HG02973 (cell line): ENCODE measurements around the gene SDK1.
"Not testable (repeated sequence)": the region's sequence is repeated elsewhere in the genome, so short reads cannot be mapped to it uniquely, and the experiment has no call there.

Experiments
- ATAC-seq: cut with Tn5 transposase; IDR thresholded peaks from one replicate; pipeline ENCODE4 v1.9.1; 2021; ENCODE audit warnings: moderate library complexity; ENCODE audit not compliant: unreplicated experiment

The SDK1 gene

DNA sequence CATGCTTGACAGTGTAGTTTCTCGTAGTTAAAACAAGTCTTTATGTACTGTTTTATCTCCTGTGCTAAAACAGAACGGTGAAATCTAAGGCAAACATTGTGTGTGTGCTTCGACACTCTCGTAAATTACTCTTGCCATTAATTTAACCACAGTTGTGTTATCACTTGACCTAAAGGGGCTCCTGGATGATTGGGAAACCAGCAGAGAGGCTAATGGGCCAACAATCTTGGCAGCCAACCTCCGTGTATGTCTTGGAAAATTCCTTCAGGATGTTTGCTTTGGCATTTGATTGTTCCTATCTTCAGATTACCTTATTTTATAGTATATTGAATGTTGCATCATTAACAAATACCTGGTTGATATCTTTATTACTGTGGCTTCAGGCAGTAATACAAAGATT is 409.5 kb downstream of the SDK1 start:
- ATAC-seq: no peak

DNA sequence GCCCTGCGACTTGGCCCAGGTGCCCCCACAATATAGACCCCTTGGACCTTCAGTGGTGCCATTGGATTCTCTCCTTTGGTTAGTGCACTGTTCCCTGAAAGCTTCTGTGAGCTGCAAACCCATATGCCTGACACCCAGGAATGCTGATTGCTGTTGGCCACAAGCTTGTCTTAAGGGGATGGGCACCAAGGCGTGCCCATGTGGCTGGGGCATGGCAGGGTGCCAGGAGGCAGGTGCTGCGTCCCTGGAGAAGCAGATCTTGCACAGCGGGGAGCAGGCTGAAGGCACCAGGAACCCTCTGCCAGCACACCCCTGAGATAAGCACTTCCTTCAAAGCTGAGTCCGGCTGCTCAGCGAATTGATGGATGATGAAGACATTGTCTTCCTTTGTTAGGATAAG is 411.8 kb downstream of the SDK1 start:
- no peak for ATAC-seq

DNA sequence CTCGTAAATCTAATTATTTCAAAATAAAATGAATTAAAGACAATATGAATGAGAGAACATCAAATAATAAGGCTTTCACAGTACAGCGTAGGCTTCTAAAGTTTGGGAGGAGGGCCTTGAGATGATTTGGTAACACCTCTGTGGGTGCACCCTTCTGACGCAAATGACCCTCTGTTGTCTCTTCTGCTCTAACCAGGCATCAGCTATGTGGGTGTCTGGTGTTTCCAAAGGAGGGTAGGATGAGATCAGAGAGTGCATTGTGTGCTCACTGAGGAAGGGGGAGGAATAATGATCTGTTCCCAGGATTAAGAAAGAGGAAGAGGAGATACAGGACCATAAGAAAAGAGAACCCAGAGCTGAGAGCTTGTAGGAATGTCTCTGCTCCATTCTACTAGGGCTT is 420.4 kb downstream of the SDK1 start:
- no peak for ATAC-seq

DNA sequence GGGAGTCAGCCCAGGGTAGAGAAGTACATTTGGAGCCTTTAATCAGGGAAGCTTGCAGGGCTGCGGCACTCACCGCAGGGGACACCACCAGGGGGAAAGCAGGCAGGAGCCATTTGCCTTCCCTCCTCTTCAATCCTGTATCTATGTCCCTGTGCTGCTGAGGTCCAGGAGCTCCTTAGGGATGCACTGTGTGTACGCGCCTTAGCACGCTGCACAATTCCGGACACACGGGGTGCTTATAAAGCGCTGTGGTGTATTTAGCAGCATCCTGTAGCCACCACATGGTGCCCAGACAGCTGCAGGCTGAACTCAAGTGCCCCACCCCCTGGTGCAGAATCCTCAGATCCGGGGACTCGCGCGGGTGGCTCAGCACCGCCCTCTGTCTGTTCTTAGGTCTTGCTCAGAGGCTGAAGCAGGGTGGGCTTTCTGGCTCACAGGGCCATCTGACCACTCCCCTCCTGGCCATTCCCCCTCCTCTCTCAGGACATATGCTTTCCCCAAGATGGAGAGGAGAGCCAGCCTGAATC is 421.4 kb downstream of the SDK1 start:
- ATAC-seq: no peak

DNA sequence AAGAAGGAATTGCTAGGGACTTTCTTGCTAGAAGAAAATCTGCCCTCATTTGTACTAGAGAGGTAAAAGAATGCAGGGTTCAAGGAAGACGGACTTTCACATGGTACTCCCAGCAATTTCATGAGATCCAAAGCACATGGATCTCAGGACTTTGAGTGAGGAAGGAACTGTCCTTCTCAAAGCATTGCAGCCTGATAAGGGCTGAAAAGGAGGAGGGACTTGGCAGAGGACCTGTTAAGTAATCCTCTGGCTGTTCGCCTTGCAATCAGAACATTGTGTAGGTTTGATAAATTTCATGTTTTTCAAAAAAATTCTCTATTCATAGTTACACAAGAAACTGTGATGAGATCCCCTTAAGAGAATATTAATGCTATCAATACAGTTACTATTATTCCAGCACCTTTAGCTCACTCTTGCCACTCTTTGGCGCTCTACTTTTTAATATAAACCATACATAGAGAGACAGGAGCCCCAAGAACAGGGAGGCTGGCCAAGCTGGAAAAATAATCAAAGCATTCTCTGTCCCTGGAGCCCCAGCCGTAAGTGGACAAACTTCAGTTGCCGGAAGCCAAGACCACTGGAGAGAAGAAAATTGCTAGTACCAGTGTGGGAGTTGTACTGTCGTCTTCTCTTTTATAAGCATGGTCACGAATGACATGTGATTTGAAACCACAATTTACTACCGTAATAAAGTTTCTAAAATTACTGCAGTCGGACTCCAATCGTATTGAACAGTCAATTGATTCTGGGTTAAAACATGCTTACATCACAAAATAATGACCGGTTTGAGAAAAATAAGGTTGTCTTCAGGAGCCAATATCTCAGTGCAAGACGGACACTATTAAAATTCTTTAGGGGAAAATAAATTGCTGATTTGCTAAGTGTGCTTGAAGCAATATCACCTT is 424.4 kb downstream of the SDK1 start:
- ATAC-seq: no peak

DNA sequence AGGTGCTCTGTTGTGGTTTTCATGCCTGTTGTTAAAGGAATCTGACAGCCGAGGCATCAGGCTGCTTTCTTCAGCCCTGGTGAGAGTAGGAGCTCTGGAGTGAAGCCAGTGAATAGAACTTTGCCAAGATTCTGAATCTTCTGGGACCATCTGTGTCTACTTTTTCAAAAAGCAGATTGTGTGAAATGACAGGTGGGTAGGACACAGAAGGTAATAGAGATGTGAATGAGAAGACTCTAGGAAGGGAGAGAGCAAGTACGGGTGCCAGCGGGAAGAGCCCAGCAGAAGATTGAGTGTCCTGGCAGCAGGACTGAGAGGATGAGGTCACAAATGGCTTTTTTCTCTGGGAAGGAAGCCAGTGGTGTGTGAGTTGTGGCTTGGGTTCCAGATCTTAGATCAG is 429.2 kb downstream of the SDK1 start:
- no peak for ATAC-seq

DNA sequence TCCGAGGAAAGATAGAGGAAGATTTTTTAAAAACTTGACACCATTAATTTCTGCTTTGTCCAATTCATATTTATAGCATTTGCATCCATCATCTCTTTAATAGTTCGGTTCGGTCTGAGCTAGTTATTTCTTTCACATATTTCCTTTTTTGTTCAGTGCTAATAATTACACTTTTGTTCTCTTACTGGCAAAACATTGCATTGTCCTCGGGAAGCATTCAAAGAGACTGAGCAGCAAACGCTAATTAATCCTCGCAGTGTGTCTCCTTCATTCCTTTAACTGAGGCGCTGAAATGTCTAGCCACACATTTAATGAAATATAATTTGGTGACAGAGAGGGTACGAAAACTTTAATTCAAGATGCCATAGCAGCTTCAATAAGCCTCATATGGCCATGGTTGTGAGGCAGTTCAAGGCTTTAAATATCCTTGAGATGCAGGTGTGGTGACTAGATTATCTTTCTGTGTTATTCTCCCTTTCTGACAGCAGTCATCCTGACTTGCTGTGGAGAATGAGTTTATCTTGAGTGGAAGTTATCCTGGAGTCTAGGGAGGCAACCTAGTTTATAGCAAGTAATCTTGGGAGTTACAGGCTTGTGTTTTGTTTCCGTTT is 431.4 kb downstream of the SDK1 start:
- no peak for ATAC-seq

DNA sequence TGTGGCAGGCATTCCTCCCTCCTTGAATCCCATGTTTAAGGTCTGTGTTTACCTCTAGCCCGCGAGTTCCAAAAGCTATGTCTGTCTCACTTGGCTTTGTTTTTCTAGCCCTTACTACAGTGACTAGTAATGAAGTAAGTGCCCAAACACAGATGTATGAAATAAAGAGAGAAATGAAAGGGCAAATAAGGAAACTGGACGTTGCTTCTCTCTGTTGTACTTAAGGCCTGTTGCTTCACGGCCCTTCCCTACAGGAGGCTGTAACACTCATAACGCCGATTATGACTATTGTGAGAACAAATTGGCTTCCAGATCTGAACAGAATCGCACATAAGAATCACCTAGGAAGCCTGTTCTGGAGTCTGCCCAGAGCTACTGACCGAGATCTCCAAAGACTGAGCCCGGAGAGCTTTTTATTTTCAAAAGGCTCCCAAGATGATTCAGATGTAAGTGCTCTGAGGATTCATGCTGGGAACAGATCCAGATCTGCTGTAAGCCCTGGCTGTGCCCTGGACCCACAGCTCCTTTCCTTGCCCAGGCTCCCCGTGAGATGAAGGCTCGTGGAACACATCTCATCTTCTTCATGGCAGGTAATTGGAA is 432.6 kb downstream of the SDK1 start:
- no peak for ATAC-seq

DNA sequence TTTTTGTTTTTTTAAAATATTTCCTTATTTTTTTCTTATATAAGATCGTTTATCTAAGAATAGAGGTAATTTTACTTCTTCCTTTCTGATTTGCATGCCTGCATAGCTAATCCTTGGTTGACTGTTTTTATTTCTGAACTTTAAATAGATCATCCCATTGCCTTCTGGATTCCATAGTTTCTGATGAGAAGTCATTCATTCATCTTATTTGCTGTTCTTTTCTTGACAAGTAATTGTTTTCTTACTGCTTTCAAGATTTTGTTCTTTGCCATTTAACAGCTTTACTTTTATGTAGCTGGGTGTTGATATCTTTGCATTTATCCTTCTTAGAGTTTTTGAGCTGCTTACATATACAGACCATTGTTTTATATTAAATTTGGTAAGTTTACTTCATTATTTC is 437.9 kb downstream of the SDK1 start:
- no peak for ATAC-seq

DNA sequence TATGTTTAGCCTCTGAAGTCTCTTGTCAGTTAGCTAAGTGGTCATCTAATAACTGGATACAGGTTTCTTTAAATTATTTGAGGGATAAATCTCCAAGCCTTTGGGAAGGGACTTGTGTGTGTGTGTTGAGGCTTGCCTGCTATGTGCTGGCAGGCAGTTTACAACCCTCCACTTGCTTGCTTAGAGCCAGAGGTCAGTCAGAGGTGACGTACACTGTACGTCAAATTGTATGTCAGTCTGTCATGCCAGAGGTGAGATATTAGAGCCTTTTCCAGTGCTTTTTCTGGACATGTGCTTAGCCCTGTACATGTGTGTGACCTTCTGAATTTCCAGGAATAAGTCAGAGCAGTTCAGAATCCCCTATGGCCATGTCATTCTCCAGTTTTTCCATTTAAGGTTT is 438.9 kb downstream of the SDK1 start:
- ATAC-seq: no peak

DNA sequence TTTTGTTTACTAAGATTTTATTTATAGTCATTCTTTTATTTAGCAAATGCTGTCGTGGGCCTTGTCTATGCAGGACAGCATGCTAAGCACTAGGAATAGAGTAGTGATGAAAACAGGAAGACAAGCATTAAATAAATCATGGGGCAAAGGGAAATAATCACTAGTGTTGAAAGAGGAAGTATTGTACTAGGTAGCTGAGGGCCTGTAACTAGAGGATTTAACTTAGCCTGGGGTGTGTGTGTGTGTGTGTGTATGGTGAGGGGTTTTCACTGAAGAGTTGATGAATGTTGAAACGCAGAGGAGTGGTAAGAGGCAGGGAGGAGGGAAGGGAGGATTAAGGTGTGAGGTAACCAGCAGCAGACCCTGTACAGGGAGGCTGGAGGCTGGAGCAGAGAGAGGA is 446.4 kb downstream of the SDK1 start:
- ATAC-seq: no peak

DNA sequence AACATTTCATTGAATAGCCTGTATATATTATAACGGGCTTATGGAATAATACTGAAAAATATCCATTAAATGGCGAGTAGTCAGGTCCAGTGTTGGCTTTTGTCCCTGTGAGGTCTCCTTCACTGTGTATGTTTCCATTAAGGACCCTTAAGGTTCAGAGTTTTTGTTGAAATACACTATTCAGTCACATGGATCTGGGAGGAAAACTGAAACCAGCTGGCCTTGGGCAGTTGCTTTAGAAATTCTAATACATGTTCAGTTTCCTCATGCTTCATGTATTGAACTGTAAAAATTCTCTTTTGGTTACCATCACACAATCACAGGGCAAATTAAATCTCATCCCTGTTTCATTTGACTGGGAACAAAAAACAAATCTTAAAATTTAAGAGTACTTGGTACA is 447.3 kb downstream of the SDK1 start:
- ATAC-seq: no peak

DNA sequence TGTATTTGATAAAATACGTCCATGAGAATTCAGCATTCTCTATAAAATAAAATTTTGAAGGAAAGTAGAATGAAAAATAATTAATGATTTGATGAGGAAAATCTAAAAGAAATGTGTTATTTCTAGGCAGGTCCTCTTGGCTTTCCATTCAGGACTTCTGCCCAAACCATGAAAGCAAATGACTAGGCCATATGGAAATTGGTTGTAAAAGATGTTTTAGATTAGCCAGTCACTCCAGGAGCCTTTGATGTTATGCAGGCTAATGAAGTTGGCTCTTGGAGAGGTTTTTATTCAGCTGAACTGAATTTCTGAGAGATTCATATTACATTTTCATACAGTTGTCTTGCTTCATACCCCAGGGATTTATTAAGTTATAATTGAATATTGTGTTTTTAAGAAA is 452.8 kb downstream of the SDK1 start:
- ATAC-seq: no peak

DNA sequence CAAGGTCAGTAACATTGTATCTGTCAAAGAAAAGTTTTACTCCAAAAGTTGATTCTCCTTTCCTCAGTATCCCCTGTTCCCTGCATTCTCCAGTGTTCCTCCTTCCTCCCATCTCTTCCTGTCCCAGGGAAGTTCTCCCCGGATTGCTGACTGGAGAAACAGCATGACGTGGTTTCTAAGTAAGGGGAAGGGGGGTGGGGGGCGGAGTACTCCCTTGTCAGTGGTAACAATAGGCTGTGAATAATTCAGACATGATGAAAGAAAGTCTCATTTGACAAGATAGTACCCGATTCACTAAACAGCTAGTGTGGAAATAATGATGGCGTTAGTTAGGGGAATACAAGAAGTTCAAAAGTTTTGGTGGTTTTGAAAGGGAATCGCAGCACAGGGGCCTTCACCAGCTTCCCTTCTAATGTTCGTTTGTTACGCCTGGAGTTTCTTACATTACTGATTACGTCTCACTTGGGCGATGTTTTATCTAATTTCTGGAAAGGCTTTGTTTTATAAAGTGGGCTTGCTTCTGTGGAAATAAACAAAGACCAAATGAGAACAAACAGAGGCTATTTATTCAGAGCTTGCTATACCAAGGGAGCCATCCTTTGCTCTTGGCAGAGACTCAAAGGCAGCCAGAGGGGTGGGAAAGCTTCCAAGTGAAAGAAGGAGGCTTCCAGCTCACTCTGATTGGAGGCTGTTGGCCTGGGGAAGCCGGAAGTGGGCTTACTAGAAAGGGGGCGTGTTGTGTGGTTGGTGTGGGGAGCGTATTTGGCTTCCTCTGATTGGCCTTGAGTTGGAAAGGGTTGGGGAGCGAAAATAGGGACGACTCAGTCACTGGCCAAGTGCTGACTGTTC is 453.7 kb downstream of the SDK1 start:
- ATAC-seq: no peak

DNA sequence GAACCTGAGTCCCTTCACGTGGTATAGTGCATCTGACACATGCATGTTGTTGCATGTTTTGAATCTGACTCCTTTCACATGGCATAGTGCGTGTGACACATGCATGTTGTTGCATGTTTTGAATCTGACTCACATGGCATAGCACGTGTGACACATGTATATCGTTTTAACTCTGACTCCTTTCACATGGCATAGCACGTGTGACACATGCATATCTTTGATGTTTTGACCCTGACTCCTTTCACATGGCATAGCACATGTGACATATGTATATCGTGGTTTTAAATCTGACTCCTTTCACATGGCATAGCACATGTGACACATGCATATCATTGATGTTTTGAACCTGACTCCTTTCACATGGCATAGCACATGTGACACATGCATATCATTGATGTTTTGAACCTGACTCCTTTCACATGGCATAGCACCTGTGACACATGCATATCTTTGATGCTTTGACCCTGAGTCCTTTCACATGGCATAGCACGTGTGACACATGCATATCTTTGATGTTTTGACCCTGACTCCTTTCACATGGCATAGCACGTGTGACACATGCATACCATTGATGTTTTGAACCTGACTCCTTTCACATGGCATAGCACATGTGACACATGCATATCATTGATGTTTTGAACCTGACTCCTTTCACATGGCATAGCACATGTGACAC is 454.9 kb downstream of the SDK1 start:
- not testable (repeated sequence) for ATAC-seq

DNA sequence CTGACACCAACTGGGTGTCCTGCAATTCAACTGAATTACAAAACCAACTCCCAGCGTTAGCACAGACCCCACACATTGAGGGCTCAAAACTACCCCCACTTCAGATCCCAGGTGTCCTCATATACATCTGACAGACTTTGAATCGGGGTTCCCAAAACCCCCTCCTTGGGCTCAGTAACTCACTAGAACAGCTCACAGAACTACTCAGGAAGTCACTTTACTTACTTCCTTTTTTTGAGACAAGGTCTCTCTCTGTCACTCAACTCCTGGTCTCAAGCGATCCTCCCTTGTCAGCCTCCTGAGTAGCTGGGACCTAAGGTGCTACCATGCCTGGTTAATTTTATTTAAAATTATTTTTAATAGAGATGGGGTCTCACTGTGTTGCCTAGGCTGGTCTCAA is 456.0 kb downstream of the SDK1 start:
- ATAC-seq: no peak

DNA sequence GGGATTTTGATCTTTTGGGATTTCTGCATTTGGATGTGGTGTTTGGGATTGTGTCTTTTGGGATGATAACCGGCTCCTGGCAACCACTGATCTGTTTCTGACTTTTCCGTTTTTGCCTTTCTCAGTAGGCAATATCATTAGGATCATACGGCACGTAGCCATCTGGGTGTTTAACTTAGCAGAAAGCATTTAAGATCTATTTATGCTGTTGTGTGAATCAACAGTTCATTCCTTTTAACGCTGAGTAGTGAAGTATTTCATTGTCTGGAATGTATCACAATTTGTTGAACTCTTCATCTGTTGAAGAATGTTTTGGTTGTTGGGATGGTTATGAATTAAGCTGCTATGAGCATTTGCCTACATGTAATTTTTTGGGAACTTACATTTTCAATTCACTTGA is 459.6 kb downstream of the SDK1 start:
- ATAC-seq: no peak

DNA sequence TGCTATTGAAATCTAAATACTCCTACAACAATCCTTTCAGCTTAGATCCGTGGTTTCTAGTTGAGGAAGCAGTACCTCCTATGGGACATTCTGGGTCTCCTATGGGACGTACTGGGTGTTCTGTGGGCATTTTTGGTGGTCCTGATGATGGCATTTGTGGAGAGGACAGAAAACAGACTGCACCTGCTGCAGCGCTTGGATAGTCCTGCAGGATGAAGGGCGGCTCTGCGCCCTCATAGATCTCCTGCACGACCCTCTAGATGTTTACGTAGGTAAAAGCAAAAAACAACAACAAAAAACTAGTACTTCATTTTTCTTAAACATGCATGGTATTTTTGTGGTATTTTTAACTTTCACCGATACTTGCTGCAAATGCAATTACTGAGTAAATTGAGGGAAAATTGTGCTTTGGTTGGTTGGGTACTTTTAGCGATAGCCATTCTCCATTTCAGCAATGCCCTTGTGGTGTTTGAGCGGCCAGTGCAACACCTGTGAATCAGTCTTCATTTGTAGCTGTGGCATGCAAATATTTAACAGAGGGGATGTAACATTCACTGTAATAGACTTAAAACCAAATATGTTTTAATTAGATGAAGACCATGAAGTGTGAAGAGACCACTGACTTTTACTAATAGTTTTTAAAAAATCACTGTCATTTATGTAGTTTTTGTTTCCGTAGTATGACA is 461.2 kb downstream of the SDK1 start:
- no peak for ATAC-seq

DNA sequence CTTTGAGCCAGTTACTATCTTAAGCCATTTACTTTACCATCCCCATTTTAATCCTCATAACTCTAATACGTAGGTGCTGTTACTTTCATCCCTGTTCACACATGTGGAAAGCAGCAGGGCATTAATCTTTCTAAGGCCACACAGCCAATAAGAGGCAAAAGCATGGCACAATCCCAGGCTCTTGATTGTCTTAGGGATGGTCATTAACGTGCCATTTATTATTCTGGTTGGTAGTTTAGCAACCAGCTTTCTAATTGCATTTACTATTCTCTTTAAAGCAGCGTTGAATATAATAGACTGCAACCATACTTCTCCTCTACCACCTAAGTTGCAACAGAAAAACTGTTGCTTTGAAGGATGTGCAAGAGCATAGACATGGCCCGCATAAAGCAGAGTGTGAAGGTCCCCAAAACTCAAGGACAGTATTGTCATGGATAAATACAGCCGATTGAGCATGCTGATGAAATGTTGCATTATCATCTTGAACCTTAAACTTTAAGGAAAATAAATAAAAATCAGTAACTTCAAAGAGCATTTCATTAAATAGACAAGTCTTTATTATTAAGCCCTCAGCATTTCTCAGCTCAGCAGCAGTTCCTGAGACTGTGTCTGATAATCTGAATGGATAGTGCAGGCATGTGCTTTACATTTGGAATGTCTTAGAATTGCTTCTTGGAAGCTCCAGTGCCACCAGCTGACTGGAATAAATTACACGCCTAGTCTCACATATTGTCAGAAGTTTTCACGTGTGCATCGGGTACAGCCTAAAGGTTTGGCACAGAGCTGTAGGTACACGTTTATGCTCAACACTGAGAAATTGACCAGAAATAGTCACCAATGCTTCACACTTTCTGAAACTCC is 467.1 kb downstream of the SDK1 start:
- no peak for ATAC-seq
